HG03571 (cell line): Measurements from ENCODE around the gene SCN5A.

Experiments
- ATAC-seq: cut with Tn5 transposase; IDR thresholded peaks from one replicate; pipeline ENCODE4 v1.9.1; 2021; ENCODE audit not compliant: unreplicated experiment

SCN5A gene

GRCh38 chr3:38603731-38604131, 45.8 kb downstream of the SCN5A start:
- no peak for ATAC-seq

GRCh38 chr3:38602576-38603250, 46.8 kb downstream of the SCN5A start:
- no peak for ATAC-seq

GRCh38 chr3:38601956-38602550, 47.4 kb downstream of the SCN5A start:
- no peak for ATAC-seq

- ATAC-seq = no peak
Measured at GRCh38 chr3:38600551-38600950, 48.9 kb downstream of the SCN5A start.

GRCh38 chr3:38599886-38600285, 49.6 kb downstream of the SCN5A start:
- ATAC-seq = no peak

- ATAC-seq = no peak
Measured at GRCh38 chr3:38598791-38599190, 50.7 kb downstream of the SCN5A start.

- ATAC-seq = no peak
Measured at GRCh38 chr3:38597502-38598060, 51.9 kb downstream of the SCN5A start.

- ATAC-seq = no peak
Measured at GRCh38 chr3:38595393-38595792, 54.1 kb downstream of the SCN5A start.

GRCh38 chr3:38590521-38590920, 59.0 kb downstream of the SCN5A start:
- ATAC-seq = no peak

GRCh38 chr3:38588995-38589937, 60.2 kb downstream of the SCN5A start:
- ATAC-seq = no peak

GRCh38 chr3:38588371-38588971, 61.0 kb downstream of the SCN5A start:
- ATAC-seq = no peak

- no peak for ATAC-seq
Measured at GRCh38 chr3:38587548-38588131, 61.8 kb downstream of the SCN5A start.

GRCh38 chr3:38586546-38587520, 62.7 kb downstream of the SCN5A start:
- ATAC-seq = no peak

- no peak for ATAC-seq
Measured at GRCh38 chr3:38585791-38586420, 63.6 kb downstream of the SCN5A start.

- ATAC-seq = no peak
Measured at GRCh38 chr3:38583688-38584087, 65.8 kb downstream of the SCN5A start.

- no peak for ATAC-seq
Measured at GRCh38 chr3:38582941-38583645, 66.4 kb downstream of the SCN5A start.

GRCh38 chr3:38582316-38582715, 67.2 kb downstream of the SCN5A start:
- no peak for ATAC-seq

GRCh38 chr3:38581774-38582173, 67.7 kb downstream of the SCN5A start:
- ATAC-seq = no peak
